ENCODE data around the gene AVPI1. TPM values are rescaled to one million over a fixed set of nuclear protein-coding genes. Genes with fewer than 3 reads are reported as not detected.
A peak's percentile ranks its signal among the peaks of the same experiment; 100 is the strongest.

Gene AVPI1, protein sequence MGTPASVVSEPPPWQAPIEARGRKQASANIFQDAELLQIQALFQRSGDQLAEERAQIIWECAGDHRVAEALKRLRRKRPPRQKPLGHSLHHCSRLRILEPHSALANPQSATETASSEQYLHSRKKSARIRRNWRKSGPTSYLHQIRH
- total RNA-seq: 1 to 10 TPM; 6.6 to 7.8 TPM
- polyA plus RNA-seq: 10 to 100 TPM; 16.0 to 22.1 TPM

DNA sequence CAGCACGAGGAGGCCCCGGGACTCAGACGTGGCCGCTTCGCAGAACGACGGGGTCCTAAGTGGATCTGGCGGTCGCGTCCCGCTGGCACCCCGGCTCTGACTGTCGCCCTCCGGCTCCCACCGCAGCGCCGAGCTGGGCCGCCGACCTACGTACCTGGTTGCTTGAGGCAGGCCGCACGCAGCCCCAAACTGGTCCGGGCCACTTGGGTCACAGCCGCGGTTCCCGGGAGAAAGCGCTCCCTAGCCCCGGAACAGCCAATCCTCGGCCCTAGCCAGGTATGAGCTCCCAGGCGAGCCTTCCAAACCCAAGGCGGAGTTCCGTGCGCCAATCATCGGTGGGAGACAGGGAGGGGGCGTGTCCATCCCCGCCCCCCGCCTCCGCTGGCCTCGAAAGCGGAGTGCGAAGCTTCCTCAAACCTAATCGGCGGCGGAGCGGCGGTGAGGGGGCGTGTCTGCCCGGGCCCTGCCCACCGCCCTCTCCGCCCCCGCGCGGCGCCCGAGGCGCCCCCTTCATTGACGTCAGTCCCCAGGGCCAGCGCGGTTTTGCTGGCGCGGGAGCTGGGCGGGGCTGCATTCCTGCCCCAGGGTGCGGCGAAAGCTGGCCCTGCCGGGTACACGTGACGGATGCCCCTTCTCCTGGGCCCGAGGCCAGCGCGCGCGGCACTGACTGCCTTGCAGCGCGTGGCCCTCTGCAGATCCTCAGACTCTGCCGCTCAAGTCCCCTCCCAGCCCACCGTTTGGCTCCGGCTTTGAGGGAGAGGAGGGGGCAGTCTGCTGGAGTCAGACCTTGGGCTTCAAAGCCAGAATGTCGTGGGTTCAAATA is at the start of gene AVPI1:
Gene AVPI1 (minus strand): TSS at position 280 of the 823 bp plus-strand sequence. CDS start 7,336 bp downstream, outside the sequence.
- peak within 1 kb of the TSS; percentile 61 to 95 for H3K9ac ChIP-seq (ENCODE audit: low read depth in 1 of 2, low read length in 2 of 2)
- no peaks in the 10 kb centered on the region for H3K27me3 ChIP-seq (ENCODE audit: control insufficient read depth in 4 of 4, insufficient read depth in 4 of 4, low read length in 3 of 4)
- under 1% methylated on average over 78 of the region's 78 CpGs for WGBS
- no peaks in the 10 kb centered on the region for H3K36me3 ChIP-seq (ENCODE audit: control insufficient read depth in 4 of 4, insufficient read depth in 3 of 4, low read depth in 1 of 4, low read length in 3 of 4)
- TF ChIP-seq, protein P1, sequence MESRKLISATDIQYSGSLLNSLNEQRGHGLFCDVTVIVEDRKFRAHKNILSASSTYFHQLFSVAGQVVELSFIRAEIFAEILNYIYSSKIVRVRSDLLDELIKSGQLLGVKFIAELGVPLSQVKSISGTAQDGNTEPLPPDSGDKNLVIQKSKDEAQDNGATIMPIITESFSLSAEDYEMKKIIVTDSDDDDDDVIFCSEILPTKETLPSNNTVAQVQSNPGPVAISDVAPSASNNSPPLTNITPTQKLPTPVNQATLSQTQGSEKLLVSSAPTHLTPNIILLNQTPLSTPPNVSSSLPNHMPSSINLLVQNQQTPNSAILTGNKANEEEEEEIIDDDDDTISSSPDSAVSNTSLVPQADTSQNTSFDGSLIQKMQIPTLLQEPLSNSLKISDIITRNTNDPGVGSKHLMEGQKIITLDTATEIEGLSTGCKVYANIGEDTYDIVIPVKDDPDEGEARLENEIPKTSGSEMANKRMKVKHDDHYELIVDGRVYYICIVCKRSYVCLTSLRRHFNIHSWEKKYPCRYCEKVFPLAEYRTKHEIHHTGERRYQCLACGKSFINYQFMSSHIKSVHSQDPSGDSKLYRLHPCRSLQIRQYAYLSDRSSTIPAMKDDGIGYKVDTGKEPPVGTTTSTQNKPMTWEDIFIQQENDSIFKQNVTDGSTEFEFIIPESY (IDR thresholded peaks at IDR 0.05): no peak
- TF ChIP-seq FOXA2 (IDR thresholded peaks at IDR 0.05) (no peak), FOXA1 (IDR thresholded peaks at IDR 0.05) (peak; percentile 17), JUND (IDR thresholded peaks at IDR 0.05) (peak in 1 of 2 donors; percentile 38), SP1 (IDR thresholded peaks at IDR 0.05) (peak; percentile 81), HNF4G (IDR thresholded peaks at IDR 0.05) (no peak), NR2F2 (IDR thresholded peaks at IDR 0.05) (no peak), RXRA (IDR thresholded peaks at IDR 0.05) (peak in 1 of 2 donors; percentile 41), YY1 (IDR thresholded peaks at IDR 0.05) (peak; percentile 58), EGR1 (IDR thresholded peaks at IDR 0.05; ENCODE audit: low read depth in 2 of 2) (peak; percentile 98 to 100), GABPA (IDR thresholded peaks at IDR 0.05 in 1 of 2, conservative IDR thresholded peaks at IDR 0.05 in 1 of 2) (no peak), HNF4A (conservative IDR thresholded peaks at IDR 0.05) (peak; percentile 53 to 72), RAD21 (IDR thresholded peaks at IDR 0.05) (peak in 1 of 2 donors; percentile 2), TAF1 (conservative IDR thresholded peaks at IDR 0.05) (peak; percentile 95)
- TF ChIP-seq, protein P2, sequence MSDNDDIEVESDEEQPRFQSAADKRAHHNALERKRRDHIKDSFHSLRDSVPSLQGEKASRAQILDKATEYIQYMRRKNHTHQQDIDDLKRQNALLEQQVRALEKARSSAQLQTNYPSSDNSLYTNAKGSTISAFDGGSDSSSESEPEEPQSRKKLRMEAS (IDR thresholded peaks at IDR 0.05): peak; percentile 39
- TF ChIP-seq, protein P3, sequence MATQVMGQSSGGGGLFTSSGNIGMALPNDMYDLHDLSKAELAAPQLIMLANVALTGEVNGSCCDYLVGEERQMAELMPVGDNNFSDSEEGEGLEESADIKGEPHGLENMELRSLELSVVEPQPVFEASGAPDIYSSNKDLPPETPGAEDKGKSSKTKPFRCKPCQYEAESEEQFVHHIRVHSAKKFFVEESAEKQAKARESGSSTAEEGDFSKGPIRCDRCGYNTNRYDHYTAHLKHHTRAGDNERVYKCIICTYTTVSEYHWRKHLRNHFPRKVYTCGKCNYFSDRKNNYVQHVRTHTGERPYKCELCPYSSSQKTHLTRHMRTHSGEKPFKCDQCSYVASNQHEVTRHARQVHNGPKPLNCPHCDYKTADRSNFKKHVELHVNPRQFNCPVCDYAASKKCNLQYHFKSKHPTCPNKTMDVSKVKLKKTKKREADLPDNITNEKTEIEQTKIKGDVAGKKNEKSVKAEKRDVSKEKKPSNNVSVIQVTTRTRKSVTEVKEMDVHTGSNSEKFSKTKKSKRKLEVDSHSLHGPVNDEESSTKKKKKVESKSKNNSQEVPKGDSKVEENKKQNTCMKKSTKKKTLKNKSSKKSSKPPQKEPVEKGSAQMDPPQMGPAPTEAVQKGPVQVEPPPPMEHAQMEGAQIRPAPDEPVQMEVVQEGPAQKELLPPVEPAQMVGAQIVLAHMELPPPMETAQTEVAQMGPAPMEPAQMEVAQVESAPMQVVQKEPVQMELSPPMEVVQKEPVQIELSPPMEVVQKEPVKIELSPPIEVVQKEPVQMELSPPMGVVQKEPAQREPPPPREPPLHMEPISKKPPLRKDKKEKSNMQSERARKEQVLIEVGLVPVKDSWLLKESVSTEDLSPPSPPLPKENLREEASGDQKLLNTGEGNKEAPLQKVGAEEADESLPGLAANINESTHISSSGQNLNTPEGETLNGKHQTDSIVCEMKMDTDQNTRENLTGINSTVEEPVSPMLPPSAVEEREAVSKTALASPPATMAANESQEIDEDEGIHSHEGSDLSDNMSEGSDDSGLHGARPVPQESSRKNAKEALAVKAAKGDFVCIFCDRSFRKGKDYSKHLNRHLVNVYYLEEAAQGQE (IDR thresholded peaks at IDR 0.05): peak; percentile 96
- TF ChIP-seq, protein P4, sequence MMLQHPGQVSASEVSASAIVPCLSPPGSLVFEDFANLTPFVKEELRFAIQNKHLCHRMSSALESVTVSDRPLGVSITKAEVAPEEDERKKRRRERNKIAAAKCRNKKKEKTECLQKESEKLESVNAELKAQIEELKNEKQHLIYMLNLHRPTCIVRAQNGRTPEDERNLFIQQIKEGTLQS (IDR thresholded peaks at IDR 0.05): no peak
- TF ChIP-seq, protein P5, sequence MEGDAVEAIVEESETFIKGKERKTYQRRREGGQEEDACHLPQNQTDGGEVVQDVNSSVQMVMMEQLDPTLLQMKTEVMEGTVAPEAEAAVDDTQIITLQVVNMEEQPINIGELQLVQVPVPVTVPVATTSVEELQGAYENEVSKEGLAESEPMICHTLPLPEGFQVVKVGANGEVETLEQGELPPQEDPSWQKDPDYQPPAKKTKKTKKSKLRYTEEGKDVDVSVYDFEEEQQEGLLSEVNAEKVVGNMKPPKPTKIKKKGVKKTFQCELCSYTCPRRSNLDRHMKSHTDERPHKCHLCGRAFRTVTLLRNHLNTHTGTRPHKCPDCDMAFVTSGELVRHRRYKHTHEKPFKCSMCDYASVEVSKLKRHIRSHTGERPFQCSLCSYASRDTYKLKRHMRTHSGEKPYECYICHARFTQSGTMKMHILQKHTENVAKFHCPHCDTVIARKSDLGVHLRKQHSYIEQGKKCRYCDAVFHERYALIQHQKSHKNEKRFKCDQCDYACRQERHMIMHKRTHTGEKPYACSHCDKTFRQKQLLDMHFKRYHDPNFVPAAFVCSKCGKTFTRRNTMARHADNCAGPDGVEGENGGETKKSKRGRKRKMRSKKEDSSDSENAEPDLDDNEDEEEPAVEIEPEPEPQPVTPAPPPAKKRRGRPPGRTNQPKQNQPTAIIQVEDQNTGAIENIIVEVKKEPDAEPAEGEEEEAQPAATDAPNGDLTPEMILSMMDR (IDR thresholded peaks at IDR 0.05; ENCODE audit: low read depth, low read length, missing input control): no peak
- DNase-seq (ENCODE audit: low spot score): peak; percentile 95
- H3K9me3 ChIP-seq (ENCODE audit: control insufficient read depth in 4 of 4, low read length in 3 of 4): no peaks in the 10 kb centered on the region
- peaks cover 8 to 43% (median 27%) of the 10 kb centered on the region in 4 donors for H3K4me1 ChIP-seq (ENCODE audit: control insufficient read depth in 4 of 4, insufficient read depth in 4 of 4, low read length in 3 of 4)
- H3K27ac ChIP-seq (ENCODE audit: low read depth in 1 of 2, low read length in 2 of 2): peak within 1 kb of the TSS; percentile 94 to 97
- H3K4me3 ChIP-seq (ENCODE audit: low read depth in 1 of 3, low read length in 3 of 3): peak within 1 kb of the TSS; percentile 59 to 97 (median 88)

All from liver (tissue), 9 donors.